ENCODE measurements around the gene FGB.

Gene FGB

DNA sequence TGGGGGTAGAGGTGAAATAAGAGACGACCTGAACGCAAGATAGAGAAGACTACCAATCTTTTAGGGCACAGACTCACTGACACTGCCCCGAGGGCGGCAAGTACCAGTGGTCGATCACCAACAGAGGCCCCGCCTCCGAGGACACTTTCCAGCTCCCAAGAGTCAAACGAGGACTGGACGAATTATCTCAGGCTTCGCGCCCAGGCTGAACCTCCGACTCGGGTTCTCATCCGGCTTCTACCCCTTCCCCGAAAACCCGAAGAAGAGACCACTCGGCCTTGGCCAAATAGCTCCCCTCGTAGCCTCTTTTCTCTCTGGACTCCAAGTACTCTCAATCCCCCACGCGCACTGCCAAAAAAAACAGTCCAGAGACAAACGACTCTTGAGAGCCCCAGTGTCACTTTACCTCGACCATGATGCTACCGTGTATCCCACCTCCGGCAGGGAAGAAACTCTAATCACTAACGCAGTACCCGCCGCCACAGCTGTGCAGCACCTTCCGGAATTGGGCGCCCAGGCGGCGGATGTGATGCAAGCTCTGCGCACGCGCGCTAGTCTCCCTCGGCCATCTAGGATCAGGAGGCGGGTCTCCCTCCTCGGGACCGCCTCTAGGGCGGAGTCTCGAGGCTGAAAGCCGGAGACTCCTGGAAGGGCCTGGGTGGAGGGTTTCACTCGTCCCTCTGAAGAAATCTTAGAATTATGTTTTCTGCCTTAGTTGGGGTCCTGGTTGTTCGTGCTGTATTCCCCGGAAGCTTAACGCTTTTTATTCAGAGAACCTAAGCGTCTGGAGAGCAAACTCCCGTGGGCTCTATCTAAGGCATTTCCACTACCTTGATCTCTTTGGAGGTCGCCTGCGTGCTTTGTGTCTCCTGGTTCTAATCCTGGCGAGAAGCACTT, 12.7 kb upstream of the FGB start, which contains the start of gene PLRG1:
Gene PLRG1, minus strand, starts transcription at position 507 of the 897 bp plus-strand sequence. Its CDS starts 92 bp downstream, at position 415.
- no peak for TF ChIP-seq CTCF (IDR thresholded peaks at IDR 0.05; ENCODE audit: control insufficient read depth, insufficient read depth, low read depth, low read length, missing control alignments)
- H3K4me3 ChIP-seq (ENCODE audit: control insufficient read depth, low read depth, low read length): peak within 1 kb of the TSS; percentile 95
- peak; percentile 57 for DNase-seq (ENCODE audit: low read depth)

DNA sequence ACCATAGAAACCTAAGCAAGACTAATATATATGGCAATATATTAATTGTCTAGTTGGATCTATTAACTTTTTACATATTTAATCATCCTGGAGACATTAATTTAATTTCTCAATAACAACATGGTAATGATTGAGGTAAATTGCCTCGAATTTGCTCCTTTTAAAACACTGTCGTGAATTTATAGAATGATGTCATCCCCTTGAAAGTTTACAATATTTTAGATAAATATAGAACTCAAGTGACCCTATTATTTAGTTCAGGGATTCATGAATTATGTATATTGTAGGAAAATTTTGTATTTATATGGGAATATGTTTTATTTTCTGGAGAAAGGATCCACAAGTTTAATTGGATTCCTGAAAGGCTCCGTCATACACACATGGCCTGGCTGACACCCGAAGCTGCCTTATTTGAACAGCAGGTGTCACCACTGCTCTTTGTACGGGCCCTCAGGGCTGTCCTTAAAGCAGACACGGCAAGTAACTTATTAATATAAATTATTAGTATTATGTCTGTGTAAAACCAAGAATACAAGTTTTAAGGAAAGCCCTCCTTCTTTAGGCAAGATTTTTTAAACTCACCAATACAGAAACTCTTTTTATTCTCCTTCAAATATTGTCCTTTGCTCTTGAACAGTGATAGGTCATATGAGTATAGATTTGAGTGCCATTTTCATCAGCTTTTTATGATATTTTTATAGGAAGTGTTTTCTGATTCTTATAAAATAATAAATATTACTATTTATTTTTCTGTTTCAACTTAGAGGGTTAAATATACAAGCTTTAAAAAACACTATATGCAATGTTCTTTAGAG, 10.7 kb upstream of the FGB start:
- TF ChIP-seq CTCF (IDR thresholded peaks at IDR 0.05; ENCODE audit: control insufficient read depth, insufficient read depth, low read depth, low read length, missing control alignments): peak; percentile 76
- peak; percentile 58 for DNase-seq (ENCODE audit: low read depth)

DNA sequence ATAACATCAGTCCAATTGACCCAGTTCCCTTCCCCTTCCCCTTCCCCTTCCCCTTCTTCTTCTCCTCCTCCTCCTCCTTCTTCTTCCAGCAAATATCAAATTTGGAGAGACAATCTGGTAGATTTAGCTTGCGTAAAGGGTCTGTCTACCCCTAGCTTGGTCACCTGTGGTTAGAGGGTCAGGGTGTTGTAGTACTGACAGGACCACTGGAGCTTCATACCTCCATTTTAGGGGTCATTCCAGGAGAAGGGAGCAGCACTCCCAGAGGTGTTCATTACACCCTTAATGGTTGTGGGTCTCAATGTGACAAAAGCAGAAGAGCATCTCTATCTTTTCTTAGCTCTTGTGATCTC, 3.7 kb upstream of the FGB start:
- TF ChIP-seq CTCF (IDR thresholded peaks at IDR 0.05; ENCODE audit: control insufficient read depth, insufficient read depth, low read depth, low read length, missing control alignments): no peak
- H3K4me3 ChIP-seq (ENCODE audit: control insufficient read depth, low read depth, low read length): no peak overlapping the region

More for the DNA sequence above, 10.7 kb upstream of the FGB start:
- H3K4me3 ChIP-seq (ENCODE audit: control insufficient read depth, low read depth, low read length): no peak overlapping the region

GRCh38 chr4:154559494-154560418, 3.1 kb upstream of the FGB start:
- peak; percentile 67 for TF ChIP-seq CTCF (IDR thresholded peaks at IDR 0.05; ENCODE audit: control insufficient read depth, insufficient read depth, low read depth, low read length, missing control alignments)
- DNase-seq (ENCODE audit: low read depth): peak; percentile 11
- no peak overlapping the region for H3K4me3 ChIP-seq (ENCODE audit: control insufficient read depth, low read depth, low read length)

More for the DNA sequence above, 3.7 kb upstream of the FGB start:
- no peak for DNase-seq (ENCODE audit: low read depth)

DNA sequence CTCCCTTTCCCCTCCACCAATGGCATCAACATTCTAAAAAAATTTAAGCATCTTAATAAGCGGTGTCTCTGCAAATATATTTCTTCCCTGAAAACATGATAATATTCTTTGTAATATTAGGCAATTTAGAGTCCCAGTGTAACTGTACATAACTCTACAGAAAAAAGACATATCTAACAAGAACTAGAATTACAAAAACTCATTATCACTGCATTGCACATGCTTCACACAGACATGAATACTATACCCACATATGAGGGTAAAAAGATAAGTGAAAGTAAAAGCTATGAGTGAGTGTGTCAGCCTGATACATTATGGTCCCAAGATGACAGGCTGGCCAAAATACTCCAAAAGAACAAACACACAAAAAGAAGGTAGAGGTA, 2.4 kb upstream of the FGB start:
- no peak overlapping the region for H3K4me3 ChIP-seq (ENCODE audit: control insufficient read depth, low read depth, low read length)

More for the DNA sequence above, 2.4 kb upstream of the FGB start:
- no peak for TF ChIP-seq CTCF (IDR thresholded peaks at IDR 0.05; ENCODE audit: control insufficient read depth, insufficient read depth, low read depth, low read length, missing control alignments)
- DNase-seq (ENCODE audit: low read depth): no peak
